SK-N-MC (cell line): ENCODE results near the gene USP32.

ENCODE experiments used
- EZH2 ChIP-seq: fragments of 200-600 bp; sonication (generic); IDR thresholded peaks from one replicate; pipeline ENCODE4 v1.6.1; 2017; ENCODE audit warnings: antibody characterized with exemption
- POLR2AphosphoS5 ChIP-seq: IDR thresholded peaks from 2 replicates; pipeline ENCODE4 v1.6.1; 2012; ENCODE audit warnings: mild to moderate bottlenecking, low read depth, low read length, borderline replicate concordance

DNA sequence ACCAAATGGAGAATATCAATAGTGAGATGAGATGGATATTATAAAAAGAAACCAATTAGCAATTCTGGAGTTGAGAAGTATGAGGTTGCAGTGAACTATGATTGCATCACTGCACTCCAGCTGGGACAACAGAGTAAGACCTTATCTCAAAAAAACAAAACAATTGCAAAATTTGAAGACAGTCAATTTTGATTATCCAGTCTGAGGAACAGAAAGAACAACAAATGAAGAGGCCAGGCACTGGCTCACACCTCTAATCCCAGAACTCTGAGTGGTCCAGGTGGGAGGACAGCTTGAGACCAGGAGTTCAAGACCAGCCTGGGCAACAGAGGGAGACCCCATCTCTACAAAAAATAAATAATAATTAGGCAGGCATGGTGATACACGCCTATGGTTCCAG is 35.0 kb downstream of the USP32 start:
- no peak for TF ChIP-seq EZH2
- no peak for TF ChIP-seq POLR2AphosphoS5
